Limb (tissue), 2 donors: ENCODE measurements around the gene WDFY1.

Experiments used
- DNase-seq, 2 donors: peaks; one replicate each; pipeline ENCODE4 v3.0.0-alpha.2; 2016; ENCODE audit errors: extremely low spot score in 2 of 2

WDFY1 gene

GRCh38 chr2:223930103-223930976 lies 14.8 kb downstream of the WDFY1 start:
- DNase-seq: no peak

- no peak for DNase-seq
These were observed 15.5 kb downstream of the WDFY1 start for GRCh38 chr2:223929571-223930102.

- no peak for DNase-seq
These were observed 16.8 kb downstream of the WDFY1 start for GRCh38 chr2:223928113-223929006.

GRCh38 chr2:223925106-223925505 lies 20.0 kb downstream of the WDFY1 start:
- no peak for DNase-seq

GRCh38 chr2:223923976-223924375 lies 21.2 kb downstream of the WDFY1 start:
- DNase-seq: no peak

GRCh38 chr2:223922308-223922707 lies 22.8 kb downstream of the WDFY1 start:
- no peak for DNase-seq

- no peak for DNase-seq
These were observed 23.9 kb downstream of the WDFY1 start for GRCh38 chr2:223921204-223921603.

GRCh38 chr2:223920109-223920508 lies 25.0 kb downstream of the WDFY1 start:
- DNase-seq: no peak

- no peak for DNase-seq
These were observed 26.4 kb downstream of the WDFY1 start for GRCh38 chr2:223918671-223919134.

GRCh38 chr2:223916181-223916920 lies 28.8 kb downstream of the WDFY1 start:
- no peak for DNase-seq

- no peak for DNase-seq
These were observed 30.1 kb downstream of the WDFY1 start for GRCh38 chr2:223915071-223915470.

- DNase-seq: no peak
These were observed 30.8 kb downstream of the WDFY1 start for GRCh38 chr2:223914324-223914723.

- DNase-seq: no peak
These were observed 36.0 kb downstream of the WDFY1 start for GRCh38 chr2:223909001-223909741.

- DNase-seq: no peak
These were observed 36.7 kb downstream of the WDFY1 start for GRCh38 chr2:223908304-223908998.

- DNase-seq: no peak
These were observed 39.1 kb downstream of the WDFY1 start for GRCh38 chr2:223905996-223906395.

- DNase-seq: no peak
These were observed 43.3 kb downstream of the WDFY1 start for GRCh38 chr2:223901854-223902253.

GRCh38 chr2:223901311-223901710 lies 43.8 kb downstream of the WDFY1 start:
- no peak for DNase-seq

GRCh38 chr2:223900531-223900930 lies 44.6 kb downstream of the WDFY1 start:
- DNase-seq: no peak

GRCh38 chr2:223900066-223900465 lies 45.1 kb downstream of the WDFY1 start:
- no peak for DNase-seq
